Measurements from ENCODE around the gene WDR64. TPM values are rescaled to one million over a fixed set of nuclear protein-coding genes. Genes with fewer than 3 reads are reported as not detected.

WDR64 gene
- total RNA-seq, 3 donors from 2014 or later (not counting 1 experiment from before 2014, with no cell fraction given): not detected

DNA sequence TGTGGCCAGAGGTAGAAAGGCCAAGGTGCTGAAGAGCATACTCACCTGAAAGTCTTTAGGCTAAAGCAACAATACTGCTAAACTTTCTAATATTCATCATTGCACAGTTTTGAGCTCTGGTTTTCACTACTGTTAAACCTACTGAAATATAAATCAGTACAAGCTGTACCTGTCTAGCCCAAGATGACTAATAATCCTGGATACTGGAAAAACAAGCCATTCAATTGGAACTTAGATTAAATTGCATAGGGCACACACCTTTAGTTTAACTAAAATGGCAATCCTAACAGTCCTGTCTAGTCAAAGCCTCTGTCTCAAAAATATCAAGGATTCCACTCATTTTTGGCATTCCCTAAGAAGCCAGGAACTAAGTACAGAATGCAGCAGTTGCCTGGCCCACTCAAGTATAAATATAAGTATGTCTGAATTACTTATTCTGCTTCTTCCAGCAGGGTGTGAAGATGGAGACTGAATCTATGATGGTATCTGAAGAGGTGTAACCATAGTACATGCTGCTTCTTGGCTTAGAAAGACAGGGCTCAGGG lies 15.0 kb upstream of the WDR64 start:
- TF ChIP-seq, protein P1, sequence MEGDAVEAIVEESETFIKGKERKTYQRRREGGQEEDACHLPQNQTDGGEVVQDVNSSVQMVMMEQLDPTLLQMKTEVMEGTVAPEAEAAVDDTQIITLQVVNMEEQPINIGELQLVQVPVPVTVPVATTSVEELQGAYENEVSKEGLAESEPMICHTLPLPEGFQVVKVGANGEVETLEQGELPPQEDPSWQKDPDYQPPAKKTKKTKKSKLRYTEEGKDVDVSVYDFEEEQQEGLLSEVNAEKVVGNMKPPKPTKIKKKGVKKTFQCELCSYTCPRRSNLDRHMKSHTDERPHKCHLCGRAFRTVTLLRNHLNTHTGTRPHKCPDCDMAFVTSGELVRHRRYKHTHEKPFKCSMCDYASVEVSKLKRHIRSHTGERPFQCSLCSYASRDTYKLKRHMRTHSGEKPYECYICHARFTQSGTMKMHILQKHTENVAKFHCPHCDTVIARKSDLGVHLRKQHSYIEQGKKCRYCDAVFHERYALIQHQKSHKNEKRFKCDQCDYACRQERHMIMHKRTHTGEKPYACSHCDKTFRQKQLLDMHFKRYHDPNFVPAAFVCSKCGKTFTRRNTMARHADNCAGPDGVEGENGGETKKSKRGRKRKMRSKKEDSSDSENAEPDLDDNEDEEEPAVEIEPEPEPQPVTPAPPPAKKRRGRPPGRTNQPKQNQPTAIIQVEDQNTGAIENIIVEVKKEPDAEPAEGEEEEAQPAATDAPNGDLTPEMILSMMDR (IDR thresholded peaks at IDR 0.05): no peak
- Histone ChIP-seq H3K27ac (ENCODE audit: low read length) (no peak overlapping the region), H3K4me1 (ENCODE audit: control insufficient read depth, insufficient read depth, low read length) (peaks cover 5% of the 10 kb centered on the region), H3K4me3 (ENCODE audit: low read length) (no peak overlapping the region), H3K27me3 (ENCODE audit: control insufficient read depth, insufficient read depth, low read length) (no peaks in the 10 kb centered on the region), H3K9me3 (ENCODE audit: control insufficient read depth, insufficient read depth, low read length) (no peaks in the 10 kb centered on the region), H3K36me3 (ENCODE audit: control insufficient read depth, insufficient read depth, low read length) (no peaks in the 10 kb centered on the region)
- intact Hi-C loops (cut with micrococcal nuclease): loop anchor here (5.0 kb wide), 1 partner anchor 115 kb away; no protein-coding TSS in a partner anchor
- H3K36me3 Mint-ChIP-seq: no peaks in the 10 kb centered on the region
- H3K27me3 Mint-ChIP-seq (ENCODE audit: low read depth in 2 of 2): no peaks in the 10 kb centered on the region
- peak overlapping the region; percentile 29 for H3K4me3 Mint-ChIP-seq
- no peak overlapping the region for H3K27ac Mint-ChIP-seq
- ATAC-seq (no peak), DNase-seq (no peak)
- no peaks in the 10 kb centered on the region for H3K9me3 Mint-ChIP-seq
- H3K4me1 Mint-ChIP-seq: peaks cover 22 to 31% of the 10 kb centered on the region in 2 donors

DNA sequence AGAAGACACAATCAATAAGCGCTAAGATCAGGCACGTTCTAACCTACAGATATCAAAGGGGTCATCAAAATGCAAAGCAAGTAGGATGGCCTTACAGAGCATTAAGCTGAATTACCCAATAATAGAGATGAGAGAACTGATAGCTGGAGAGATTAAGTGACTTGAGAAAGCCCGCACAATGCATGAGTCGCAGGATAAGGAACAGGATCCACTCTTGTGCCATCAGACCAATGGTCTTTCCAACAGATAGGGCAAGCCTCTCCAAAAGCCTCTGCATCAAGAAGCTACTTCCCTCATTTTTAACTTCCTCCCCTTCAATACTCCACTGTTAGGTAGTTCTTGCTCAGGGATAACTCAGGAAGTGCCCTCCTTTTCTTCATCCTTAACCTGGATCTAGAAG lies 14.5 kb upstream of the WDR64 start:
- peaks cover 5% of the 10 kb centered on the region for H3K4me1 ChIP-seq (ENCODE audit: control insufficient read depth, insufficient read depth, low read length)
- TF ChIP-seq, protein P1 (IDR thresholded peaks at IDR 0.05): no peak
- no peaks in the 10 kb centered on the region for H3K36me3 Mint-ChIP-seq
- no peaks in the 10 kb centered on the region for H3K9me3 ChIP-seq (ENCODE audit: control insufficient read depth, insufficient read depth, low read length)
- no peaks in the 10 kb centered on the region for H3K27me3 ChIP-seq (ENCODE audit: control insufficient read depth, insufficient read depth, low read length)
- ATAC-seq (no peak), DNase-seq (no peak)
- peaks cover 22 to 31% of the 10 kb centered on the region in 2 donors for H3K4me1 Mint-ChIP-seq
- peak overlapping the region; percentile 52 for H3K4me3 Mint-ChIP-seq
- no peak overlapping the region for H3K4me3 ChIP-seq (ENCODE audit: low read length)
- intact Hi-C loops (cut with micrococcal nuclease): loop anchor here (5.0 kb wide), 1 partner anchor 115 kb away; no protein-coding TSS in a partner anchor
- H3K27me3 Mint-ChIP-seq (ENCODE audit: low read depth in 2 of 2): no peaks in the 10 kb centered on the region
- no peak overlapping the region for H3K27ac ChIP-seq (ENCODE audit: low read length)
- H3K9me3 Mint-ChIP-seq: no peaks in the 10 kb centered on the region
- WGBS (ENCODE audit: insufficient coverage): 93% methylated on average over 4 of the region's 4 CpGs
- H3K27ac Mint-ChIP-seq: no peak overlapping the region
- no peaks in the 10 kb centered on the region for H3K36me3 ChIP-seq (ENCODE audit: control insufficient read depth, insufficient read depth, low read length)

DNA sequence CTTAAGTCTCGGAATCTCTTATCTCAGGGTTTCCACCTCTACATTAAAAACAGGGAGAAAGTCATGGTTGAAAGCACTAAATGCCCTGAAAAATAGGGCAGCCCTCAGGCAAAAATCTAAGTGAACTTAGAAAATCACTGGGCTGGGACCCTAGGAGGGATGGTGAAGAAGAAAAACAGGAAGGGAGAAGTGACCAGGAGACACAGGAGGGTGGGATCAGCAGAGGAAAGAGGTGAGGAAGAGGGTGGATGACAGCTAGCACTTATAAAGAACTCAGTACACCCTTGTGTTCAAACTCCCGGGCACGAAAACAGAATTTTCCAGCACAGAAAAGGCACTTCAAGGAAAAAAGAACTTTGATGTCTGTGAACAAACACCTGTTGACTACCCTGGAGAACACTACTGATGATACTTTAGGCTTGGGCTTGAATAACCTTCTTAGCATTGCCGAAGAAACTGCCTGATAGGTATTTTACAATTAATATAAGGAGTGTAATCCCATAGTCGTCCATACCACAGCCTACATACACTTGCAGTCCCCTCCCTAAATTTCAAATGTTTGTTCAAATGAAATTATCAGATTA lies 13.9 kb upstream of the WDR64 start:
- 90% methylated on average over 4 of the region's 5 CpGs for WGBS (ENCODE audit: insufficient coverage)
- intact Hi-C loops (cut with micrococcal nuclease): loop anchor here (5.0 kb wide), 1 partner anchor 116 kb away; no protein-coding TSS in a partner anchor
- ATAC-seq: no peak

More for the DNA sequence above, 13.9 kb upstream of the WDR64 start:
- no peak for DNase-seq
- Mint-ChIP-seq H3K36me3 (no peaks in the 10 kb centered on the region), H3K4me3 (peak overlapping the region; percentile 52), H3K27me3 (ENCODE audit: low read depth in 2 of 2) (no peaks in the 10 kb centered on the region), H3K4me1 (peaks cover 22 to 31% of the 10 kb centered on the region in 2 donors), H3K9me3 (no peaks in the 10 kb centered on the region), H3K27ac (no peak overlapping the region)
- Histone ChIP-seq H3K9me3 (ENCODE audit: control insufficient read depth, insufficient read depth, low read length) (no peaks in the 10 kb centered on the region), H3K27me3 (ENCODE audit: control insufficient read depth, insufficient read depth, low read length) (no peaks in the 10 kb centered on the region), H3K36me3 (ENCODE audit: control insufficient read depth, insufficient read depth, low read length) (no peaks in the 10 kb centered on the region), H3K4me1 (ENCODE audit: control insufficient read depth, insufficient read depth, low read length) (peaks cover 5% of the 10 kb centered on the region), H3K4me3 (ENCODE audit: low read length) (no peak overlapping the region), H3K27ac (ENCODE audit: low read length) (no peak overlapping the region)
- TF ChIP-seq, protein P1 (IDR thresholded peaks at IDR 0.05): no peak

Measured in natural killer cell (primary cell).